SKM-1 treated with dmso at 0.1 percent for 144 hours (cell line): ENCODE measurements around the gene TMEM44.
"Not testable (repeated sequence)": the region's sequence is repeated elsewhere in the genome, so short reads cannot be mapped to it uniquely, and the experiment has no call there.

ENCODE experiments used
- DNase-seq: peaks from one replicate; lab custom pipeline; 2025; ENCODE audit not compliant: unreplicated experiment; lab: John Stamatoyannopoulos, UW

Gene TMEM44

DNA sequence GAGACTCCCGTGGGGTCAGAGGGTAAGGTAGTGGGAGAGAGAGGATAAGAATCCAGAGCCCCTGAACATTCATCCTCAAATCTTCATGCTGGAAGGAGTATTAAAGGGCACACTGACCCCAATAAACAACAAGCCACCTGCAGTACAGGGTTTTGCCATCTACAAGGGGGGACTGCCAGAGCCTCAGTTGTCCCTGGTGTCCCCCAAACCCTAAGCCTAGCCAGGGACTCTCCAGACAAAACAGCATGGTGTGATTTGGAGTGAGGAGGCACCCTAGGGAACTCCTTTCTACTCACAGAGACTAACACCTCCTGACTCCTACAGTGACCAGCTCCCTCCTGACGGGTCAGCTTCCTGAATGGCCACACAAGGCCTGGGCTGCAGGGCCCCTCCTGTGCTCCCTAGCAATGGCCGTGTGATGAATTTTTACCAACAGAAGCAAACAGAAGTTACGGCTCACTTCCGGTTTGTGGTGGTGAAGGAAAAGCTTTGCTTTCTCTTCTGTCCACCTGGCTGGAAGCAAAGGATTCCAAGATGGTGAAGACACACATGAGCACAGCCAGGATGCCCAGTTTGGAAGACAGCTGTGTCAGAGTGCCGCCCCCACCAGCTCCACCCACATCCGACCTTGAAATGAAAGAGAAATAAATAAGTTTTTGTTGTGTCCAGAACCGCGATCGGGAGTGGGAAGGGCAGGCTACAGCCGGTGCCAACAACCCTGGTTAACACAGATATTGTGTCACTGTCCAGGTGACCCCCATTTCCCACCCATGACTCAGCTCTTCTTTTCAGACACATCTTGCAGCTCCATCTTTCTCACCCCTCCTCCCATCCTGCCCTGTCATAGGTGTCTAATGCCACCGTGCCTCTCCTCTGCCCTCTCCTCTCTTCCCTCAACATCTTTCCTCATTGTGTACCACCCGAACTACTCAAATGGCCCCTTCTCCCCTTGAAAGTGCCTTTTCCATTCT is 76.8 kb downstream of the TMEM44 start:
- DNase-seq: no peak

DNA sequence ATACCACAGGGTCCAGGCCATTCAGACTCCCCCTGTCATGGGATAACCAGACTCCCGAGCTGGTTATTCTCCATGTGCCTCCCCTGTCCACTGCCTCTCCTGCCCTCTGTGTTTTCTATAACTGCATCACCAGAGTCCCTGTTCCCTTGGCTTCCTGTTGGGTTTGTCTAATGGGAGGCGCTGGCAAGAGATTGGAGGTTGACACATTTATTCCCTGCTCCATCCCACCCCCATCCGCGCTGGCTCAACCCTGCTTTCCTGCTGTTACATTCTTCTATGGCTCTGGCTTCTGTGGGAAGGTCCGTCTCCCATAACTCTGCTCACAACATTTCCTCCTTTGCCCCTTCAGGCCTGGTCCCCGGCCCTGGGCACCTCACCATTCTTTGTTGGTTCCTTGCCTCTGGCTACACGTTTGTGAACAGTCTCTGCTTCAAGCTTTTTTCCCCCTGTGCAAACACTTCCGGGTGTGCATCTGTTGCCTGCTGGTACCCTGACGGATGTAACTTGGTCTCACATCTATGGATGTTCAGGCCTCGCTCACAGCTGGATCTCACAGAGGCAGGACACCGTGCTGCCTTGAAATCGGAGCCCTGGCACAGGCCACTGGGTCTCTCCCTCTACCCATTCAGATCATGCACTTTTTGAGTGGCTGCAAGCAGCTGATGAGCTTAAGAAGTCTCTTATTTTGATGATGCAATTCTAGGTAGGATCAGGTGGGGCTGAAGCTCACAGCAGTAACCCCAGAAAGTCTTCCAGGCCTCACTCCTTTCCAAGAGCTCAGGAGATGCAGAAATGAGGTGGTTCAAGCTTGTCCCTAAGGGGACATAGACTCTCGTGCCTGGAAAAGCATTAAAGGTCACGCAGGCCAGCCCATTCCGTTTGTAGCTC is 77.8 kb downstream of the TMEM44 start:
- DNase-seq: no peak

DNA sequence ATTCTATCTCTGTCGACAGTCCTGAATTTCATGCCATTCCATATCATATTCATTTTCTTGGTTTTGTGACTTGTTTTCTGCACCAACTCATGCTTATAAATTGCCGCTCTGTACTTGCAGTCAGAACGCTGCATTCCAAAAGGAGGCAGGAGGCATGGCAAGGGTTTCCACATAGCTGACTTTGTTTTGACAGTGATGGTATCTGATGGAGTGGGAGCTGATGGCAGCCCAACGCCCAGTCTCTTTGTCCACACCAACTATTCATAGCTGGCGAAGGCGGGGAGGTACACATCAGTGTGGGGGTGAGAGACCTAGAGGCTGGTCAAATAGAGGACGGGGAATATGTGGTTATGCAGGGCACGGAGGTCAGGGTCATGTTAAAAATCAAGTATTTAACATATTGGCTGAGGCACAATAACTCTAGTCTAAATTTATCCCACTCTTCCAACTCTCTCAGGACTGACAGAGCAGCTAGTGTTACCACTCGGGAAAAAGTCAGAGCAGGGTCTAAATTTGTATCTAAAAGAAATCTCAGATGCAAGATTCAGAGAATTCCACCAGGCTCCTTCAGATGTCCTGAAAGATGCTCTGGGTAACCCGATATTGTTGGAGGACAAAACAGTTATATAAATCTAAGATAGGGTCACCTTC is 78.6 kb downstream of the TMEM44 start:
- no peak for DNase-seq

DNA sequence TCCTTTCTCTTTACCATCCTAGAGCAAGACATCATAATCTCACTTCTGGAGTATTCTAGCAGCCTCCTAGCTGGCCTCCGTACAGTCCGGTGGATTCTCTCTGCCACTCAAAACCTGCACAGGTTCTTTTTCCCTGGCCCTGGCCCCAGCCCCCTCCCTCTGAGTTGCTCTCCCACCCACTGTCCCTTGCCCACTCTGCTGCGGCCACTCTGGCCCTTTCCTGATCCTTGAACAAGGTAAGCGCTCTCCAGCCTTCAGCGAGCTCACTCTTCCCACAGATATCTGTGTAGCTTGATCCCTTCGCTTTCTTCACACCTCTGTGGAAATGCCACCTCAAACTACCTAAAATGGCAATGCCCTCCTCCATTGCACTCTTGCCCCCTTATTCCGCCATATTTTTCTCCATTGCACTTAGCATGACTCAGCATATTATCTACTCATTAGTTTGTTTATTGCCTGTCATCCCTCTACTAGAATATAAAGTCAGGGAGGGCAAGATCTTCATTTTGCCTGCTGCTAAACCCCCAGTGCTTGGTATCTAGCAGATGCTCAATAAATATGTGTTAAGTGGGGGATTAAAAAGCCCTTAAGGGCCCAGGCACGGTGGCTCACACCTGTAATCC is 80.8 kb downstream of the TMEM44 start:
- DNase-seq: no peak

DNA sequence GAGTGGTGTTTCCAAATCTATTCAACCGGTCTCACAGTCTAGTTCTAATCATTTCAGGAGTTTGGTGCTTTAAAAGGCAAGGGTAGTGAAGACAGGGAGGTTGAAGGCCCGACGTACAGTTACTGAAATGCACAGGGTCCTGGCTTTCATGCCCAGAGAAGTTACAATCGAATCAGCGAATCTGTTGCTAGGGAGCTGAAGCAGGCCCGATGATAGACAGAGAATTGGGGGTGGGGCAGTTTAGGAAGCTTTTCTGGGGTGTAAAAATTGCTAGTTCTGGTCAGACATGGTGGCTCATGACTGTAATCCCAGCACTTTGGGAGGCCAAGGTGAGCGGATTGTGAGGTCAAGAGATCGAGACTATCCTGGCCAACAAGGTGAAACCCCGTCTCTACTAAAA is 83.4 kb downstream of the TMEM44 start:
- DNase-seq: no peak

DNA sequence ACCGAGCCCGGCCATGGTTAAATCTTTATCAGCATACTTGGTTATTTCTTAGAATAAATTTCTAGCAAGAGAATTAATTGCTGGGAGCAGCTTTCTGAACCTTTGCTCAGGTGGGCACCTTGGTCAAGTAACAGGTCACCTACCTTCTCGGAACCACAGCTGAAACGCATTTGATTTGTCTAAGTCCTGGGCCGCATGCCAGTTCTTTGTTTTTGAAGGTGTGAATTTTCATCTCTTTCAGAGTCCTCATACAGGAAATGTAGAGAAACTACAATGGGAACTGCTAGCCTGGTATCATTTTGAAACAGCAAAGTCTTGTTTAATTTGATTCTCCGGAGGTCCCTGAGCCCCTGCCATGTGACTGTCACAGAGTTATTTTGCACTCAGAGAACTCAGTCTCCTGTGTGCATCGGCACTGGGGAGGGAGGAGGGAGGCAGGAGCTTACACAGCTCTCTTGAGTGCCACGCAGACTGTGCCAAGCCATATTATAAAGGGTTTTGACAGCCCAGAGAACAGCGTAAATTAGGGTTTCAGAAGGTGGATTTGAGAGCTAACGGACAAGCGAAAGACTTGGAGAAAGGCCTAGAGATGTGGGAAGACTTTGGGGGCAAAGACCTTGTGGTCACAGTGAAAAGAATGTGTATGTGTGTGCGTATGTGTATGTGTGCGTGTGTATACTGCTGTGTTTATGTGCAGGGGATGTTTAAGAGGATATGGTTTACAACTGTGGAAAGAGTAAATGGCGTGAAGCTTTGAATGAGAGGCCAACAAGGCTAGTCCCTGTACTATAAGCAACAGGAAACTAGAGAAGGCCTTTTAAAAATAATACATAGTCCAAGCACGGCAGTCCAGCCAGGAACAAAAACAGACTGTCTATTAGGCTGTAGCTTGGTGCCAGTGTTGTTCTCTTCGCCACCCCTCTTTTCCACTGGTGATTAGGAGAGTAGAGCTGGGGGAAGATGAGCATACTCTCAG is 84.6 kb downstream of the TMEM44 start:
- DNase-seq: no peak

DNA sequence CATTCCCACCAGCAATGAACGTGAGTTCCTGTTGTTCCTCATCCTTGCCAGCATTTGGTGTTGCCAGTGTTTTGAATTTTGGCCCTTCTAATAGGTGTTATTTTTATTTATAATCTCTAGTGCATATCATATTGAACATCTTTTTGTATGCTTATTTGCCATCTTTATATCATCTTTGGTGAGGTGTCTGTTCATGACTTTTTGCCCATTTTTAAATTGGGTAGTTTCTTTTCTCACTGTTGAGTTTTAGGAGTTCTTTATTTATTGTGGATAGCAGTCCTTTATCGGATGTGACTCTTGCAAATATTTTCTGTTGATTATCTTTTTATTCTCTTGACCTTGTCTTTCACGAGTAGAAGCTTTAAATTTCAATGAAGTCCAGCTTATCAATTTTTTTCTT is 86.2 kb downstream of the TMEM44 start:
- no peak for DNase-seq

DNA sequence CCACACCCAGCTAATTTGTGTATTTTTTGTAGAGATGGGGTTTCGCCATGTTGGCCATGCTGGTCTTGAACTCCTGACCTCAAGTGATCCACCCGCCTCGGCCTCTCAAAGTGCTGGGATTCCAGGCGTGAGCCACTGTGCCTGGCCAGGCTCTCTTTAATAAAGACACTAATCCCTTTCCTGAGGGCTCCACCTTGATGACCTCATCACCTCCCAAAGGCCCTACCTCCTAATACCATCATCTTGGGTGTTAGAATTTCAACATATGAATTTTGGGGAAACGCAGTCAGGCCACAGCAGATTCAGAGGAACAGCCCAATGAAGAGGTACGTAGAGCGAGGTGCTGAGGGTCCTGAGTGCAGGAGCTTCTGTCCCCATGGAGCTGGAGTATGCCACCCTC is 87.7 kb downstream of the TMEM44 start:
- DNase-seq: not testable (repeated sequence)

DNA sequence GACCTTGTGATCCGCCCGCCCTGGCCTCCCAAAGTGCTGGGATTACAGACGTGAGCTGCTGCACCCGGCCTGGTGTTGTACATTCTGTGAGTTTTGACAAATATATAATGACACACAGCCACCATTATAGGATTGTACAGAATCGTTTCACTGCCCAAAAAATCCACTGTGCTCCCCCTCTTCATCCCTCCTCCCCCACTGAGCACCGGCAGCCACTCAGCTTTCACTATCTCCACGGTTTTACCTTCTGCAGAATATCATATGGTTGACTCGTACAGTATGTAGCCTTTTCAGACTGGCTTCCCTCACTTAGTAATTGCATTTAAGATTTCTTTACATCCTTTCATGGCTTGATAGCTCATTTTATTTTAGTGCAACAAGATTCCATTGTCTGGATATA is 89.7 kb downstream of the TMEM44 start:
- DNase-seq: no peak

- DNase-seq: no peak
These were observed 91.7 kb downstream of the TMEM44 start for GRCh38 chr3:194541483-194541882.

DNA sequence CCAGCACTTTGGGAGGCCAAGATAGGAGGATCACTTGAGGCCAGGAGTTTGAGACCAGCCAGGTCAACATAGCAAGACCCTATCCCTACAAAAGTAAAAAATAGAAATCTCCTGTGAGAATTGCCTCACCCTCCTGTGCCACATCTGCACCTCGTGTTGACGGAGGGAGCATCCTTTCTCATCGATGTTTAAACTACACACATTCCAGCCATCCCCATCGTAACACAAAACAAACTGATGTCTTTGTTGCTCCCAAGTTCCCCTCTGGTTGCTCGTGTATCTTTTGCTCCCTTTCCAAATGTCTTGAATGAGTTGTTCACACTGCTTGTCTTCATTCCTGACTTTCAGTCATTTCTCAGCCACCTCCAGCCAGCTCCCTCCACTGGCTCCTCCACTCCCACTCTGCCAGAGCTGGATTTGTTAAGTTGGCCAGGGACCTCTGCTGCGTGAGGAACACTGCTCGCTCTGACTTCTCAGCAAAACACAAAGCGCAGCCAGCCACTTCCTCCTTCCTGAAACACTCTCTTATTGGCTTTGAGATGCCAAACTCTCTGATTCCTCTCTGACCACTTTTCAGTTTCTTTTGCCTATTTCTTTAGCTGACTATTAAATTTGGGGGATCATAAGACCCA is 92.8 kb downstream of the TMEM44 start:
- no peak for DNase-seq

- no peak for DNase-seq
These were observed 93.7 kb downstream of the TMEM44 start for GRCh38 chr3:194539498-194539897.

DNA sequence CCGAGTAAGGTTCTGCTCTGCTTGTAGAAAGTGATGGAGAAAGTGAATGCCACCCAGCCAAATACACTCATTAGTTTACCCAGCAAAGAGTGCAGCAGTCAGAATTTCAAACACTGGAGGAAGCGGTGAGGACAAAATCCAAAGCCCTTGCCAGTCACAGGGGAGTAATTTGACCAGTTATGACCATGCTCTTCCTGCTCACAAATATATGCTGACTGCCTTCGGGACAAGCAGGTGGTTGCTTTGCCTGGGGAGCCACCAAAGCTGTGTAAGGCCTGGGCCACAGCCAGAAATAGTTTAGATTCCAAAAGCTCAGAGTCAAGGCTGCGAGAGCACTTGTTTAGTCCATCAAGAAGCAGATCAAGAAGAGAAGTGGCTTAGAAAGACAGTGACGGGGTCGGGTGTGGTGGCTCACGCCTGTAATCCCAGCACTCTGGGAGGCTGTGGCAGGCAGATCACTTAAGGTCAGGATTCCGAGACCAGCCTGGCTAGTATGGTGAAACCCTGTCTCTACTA is 95.4 kb downstream of the TMEM44 start:
- DNase-seq: no peak
